ENCODE data around the gene RAD51B.

DNA sequence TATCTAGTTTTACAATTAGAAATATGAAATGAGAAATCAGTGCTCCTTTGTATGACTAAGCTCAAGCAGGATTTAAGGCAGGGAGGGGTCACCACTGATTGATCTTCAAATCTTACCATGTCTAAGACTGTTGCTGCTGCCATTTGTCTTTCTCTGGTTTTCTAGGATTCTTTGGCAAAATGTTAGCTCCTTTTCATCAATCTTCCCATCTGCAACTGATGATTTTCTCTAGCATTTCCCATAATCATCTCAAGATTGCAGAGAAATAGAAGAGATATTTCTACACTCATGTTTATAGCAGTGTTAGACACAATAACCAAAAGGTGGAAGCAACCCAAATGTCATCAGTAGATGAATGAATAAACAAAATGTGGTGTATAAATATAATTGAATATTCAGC lies 175.0 kb downstream of the RAD51B start:
- TF ChIP-seq, protein P1, sequence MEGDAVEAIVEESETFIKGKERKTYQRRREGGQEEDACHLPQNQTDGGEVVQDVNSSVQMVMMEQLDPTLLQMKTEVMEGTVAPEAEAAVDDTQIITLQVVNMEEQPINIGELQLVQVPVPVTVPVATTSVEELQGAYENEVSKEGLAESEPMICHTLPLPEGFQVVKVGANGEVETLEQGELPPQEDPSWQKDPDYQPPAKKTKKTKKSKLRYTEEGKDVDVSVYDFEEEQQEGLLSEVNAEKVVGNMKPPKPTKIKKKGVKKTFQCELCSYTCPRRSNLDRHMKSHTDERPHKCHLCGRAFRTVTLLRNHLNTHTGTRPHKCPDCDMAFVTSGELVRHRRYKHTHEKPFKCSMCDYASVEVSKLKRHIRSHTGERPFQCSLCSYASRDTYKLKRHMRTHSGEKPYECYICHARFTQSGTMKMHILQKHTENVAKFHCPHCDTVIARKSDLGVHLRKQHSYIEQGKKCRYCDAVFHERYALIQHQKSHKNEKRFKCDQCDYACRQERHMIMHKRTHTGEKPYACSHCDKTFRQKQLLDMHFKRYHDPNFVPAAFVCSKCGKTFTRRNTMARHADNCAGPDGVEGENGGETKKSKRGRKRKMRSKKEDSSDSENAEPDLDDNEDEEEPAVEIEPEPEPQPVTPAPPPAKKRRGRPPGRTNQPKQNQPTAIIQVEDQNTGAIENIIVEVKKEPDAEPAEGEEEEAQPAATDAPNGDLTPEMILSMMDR (conservative IDR thresholded peaks at IDR 0.05; ENCODE audit: low read depth, low read length), result no peak
- TF ChIP-seq EZH2phosphoT487 (IDR thresholded peaks at IDR 0.05; ENCODE audit: borderline replicate concordance, low read length) (no peak), EZH2 (IDR thresholded peaks at IDR 0.05; ENCODE audit: low read length, unreplicated experiment) (no peak)

Data from PC-3 (cell line).